ENCODE data around the gene GLYATL1B. TPM values are rescaled to one million over a fixed set of nuclear protein-coding genes. Genes with fewer than 3 reads are reported as not detected.
"Not testable (repeated sequence)": the region's sequence is repeated elsewhere in the genome, so short reads cannot be mapped to it uniquely, and the experiment has no call there.

GLYATL1B gene
- total and polyA plus RNA-seq, 2 of the 4 experiments (the other 2 are of a cell fraction): not detected

DNA sequence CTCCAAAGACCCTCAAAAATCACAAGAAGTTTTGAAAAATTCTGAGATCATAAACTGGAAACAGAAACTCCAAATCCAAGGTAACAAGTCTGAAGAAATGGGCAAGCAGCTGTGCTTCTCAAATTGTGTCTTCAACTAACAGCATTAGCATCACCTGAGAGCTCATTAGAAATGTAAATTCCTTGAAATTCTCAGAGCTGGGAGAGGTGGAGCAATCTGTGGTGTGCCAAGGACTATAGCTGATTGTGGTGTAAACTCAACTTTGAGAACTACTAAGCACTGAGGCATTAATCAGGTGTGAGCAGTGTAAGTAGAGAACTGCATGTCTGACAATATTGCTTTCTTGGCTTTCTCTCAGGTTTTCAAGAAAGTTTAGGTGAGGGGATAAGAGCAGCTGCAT is 7.5 kb downstream of the GLYATL1B start:
- POLR2A ChIA-PET (ENCODE audit: unreplicated experiment); intact Hi-C loops (cut with micrococcal nuclease): not testable (repeated sequence)

DNA sequence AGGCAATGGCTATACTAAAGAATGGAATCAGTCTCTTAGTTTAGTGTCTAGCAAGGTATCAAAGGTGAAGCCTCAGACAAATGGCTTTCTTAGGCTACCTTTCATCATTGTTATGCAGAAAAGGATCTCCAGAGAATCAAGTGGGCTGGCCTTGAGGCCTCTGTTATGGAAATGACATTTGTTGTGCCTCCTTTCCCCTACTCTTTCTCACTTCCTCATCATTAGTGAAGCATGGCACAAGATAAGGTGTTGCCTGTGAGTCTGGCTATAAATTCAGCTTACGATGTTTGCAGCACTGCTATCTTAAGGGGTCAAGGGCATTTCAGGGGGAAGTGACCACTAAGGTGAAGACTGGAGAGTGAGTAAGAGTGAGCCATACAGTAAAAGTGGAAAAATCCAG is 9.1 kb downstream of the GLYATL1B start:
- H3K4me2 ChIP-seq (ENCODE audit: low read depth, low read length); H4K20me1 ChIP-seq (ENCODE audit: insufficient read depth, low read length); H3K14ac ChIP-seq (replicated peaks; ENCODE audit: low read depth, low read length); BruUV-seq (replicated peaks); dilution Hi-C loops (cut with HindIII; ENCODE audit: low sequenced_read_pairs, unreplicated experiment); H3K4me3 ChIP-seq (ENCODE audit: insufficient read depth, low read depth, low read length); intact Hi-C loops (cut with micrococcal nuclease); H4K91ac ChIP-seq (ENCODE audit: insufficient read depth, low read depth, low read length); H3K18ac ChIP-seq (ENCODE audit: low read depth, low read length); H3K27ac ChIP-seq (ENCODE audit: insufficient read depth, low read length); H3K36me3 ChIP-seq (ENCODE audit: control insufficient read depth, insufficient read depth, low read length); H2BK20ac ChIP-seq (ENCODE audit: low read depth, low read length); H3K9me1 ChIP-seq (ENCODE audit: insufficient read depth, low read length); H3K4ac ChIP-seq (ENCODE audit: low read depth, low read length); H2AK5ac ChIP-seq (ENCODE audit: low read depth, low read length); H3K9me3 ChIP-seq (ENCODE audit: control insufficient read depth, insufficient read depth, low read length); H4K5ac ChIP-seq (ENCODE audit: low read depth, low read length); H2BK120ac ChIP-seq (ENCODE audit: low read depth, low read length); H2BK15ac ChIP-seq (ENCODE audit: low read depth, low read length); DNase-seq; ATAC-seq (ENCODE audit: low read depth); H3K4me1 ChIP-seq (ENCODE audit: control insufficient read depth, insufficient read depth, low read length); POLR2A ChIA-PET (ENCODE audit: unreplicated experiment); H3K27me3 ChIP-seq (ENCODE audit: control insufficient read depth, insufficient read depth, low read length); H3K9ac ChIP-seq (ENCODE audit: low read depth, low read length); H3K79me1 ChIP-seq (ENCODE audit: low read depth in 1 of 2, low read length in 2 of 2); H2AFZ ChIP-seq (replicated peaks; ENCODE audit: low read length, poor library complexity); H3K23ac ChIP-seq (ENCODE audit: low read depth, low read length); H3K56ac ChIP-seq (ENCODE audit: extremely low read depth, insufficient read depth, low read length); H2AK9ac ChIP-seq (replicated peaks; ENCODE audit: low read depth, low read length, poor library complexity); in situ Hi-C loops (cut with MboI; ENCODE audit: low sequenced_read_pairs); H4K8ac ChIP-seq (ENCODE audit: low read depth in 2 of 2, low read length in 2 of 2); H2BK5ac ChIP-seq (ENCODE audit: low read depth, low read length, poor library complexity, severe bottlenecking): not testable (repeated sequence)
- 33% methylated on average over 1 of the region's 1 CpG; no CpG with 5 or more reads in 1 of the 2 experiments for WGBS, 2 experiments (ENCODE audit: extremely low coverage in 2 of 2, insufficient read length in 1 of 2)
- CTCF ChIA-PET: interaction anchor here (2.9 kb wide), 1 partner anchor 41 kb away, joined by 8 read pairs; no protein-coding TSS in a partner anchor

More for the DNA sequence above, 7.5 kb downstream of the GLYATL1B start:
- DNase-seq; H4K91ac ChIP-seq (ENCODE audit: insufficient read depth, low read depth, low read length); H3K9ac ChIP-seq (ENCODE audit: low read depth, low read length); H2BK20ac ChIP-seq (ENCODE audit: low read depth, low read length); ATAC-seq (ENCODE audit: low read depth); H4K20me1 ChIP-seq (ENCODE audit: insufficient read depth, low read length); H3K9me1 ChIP-seq (ENCODE audit: insufficient read depth, low read length); H3K79me1 ChIP-seq (ENCODE audit: low read depth in 1 of 2, low read length in 2 of 2); dilution Hi-C loops (cut with HindIII; ENCODE audit: low sequenced_read_pairs, unreplicated experiment); H3K56ac ChIP-seq (ENCODE audit: extremely low read depth, insufficient read depth, low read length); H3K4me2 ChIP-seq (ENCODE audit: low read depth, low read length); H3K27ac ChIP-seq (ENCODE audit: insufficient read depth, low read length); H2AK5ac ChIP-seq (ENCODE audit: low read depth, low read length); H3K14ac ChIP-seq (replicated peaks; ENCODE audit: low read depth, low read length); H2BK120ac ChIP-seq (ENCODE audit: low read depth, low read length); H3K4me1 ChIP-seq (ENCODE audit: control insufficient read depth, insufficient read depth, low read length); H3K23ac ChIP-seq (ENCODE audit: low read depth, low read length); H3K4me3 ChIP-seq (ENCODE audit: insufficient read depth, low read depth, low read length); H3K27me3 ChIP-seq (ENCODE audit: control insufficient read depth, insufficient read depth, low read length); H3K4ac ChIP-seq (ENCODE audit: low read depth, low read length); H2AFZ ChIP-seq (replicated peaks; ENCODE audit: low read length, poor library complexity); BruUV-seq (replicated peaks); H4K8ac ChIP-seq (ENCODE audit: low read depth in 2 of 2, low read length in 2 of 2); in situ Hi-C loops (cut with MboI; ENCODE audit: low sequenced_read_pairs); H4K5ac ChIP-seq (ENCODE audit: low read depth, low read length); H2BK5ac ChIP-seq (ENCODE audit: low read depth, low read length, poor library complexity, severe bottlenecking); H2BK15ac ChIP-seq (ENCODE audit: low read depth, low read length); H3K36me3 ChIP-seq (ENCODE audit: control insufficient read depth, insufficient read depth, low read length); H2AK9ac ChIP-seq (replicated peaks; ENCODE audit: low read depth, low read length, poor library complexity); H3K18ac ChIP-seq (ENCODE audit: low read depth, low read length); H3K9me3 ChIP-seq (ENCODE audit: control insufficient read depth, insufficient read depth, low read length): not testable (repeated sequence)
- CTCF ChIA-PET: interaction anchor here (1.0 kb wide), 1 partner anchor 65 kb away, joined by 3 read pairs; no protein-coding TSS in a partner anchor

All from IMR-90 (cell line).